HG03280 (cell line): ENCODE results near the gene CAPRIN1.

Experiments used
- ATAC-seq: cut with Tn5 transposase; IDR thresholded peaks from one replicate; pipeline ENCODE4 v1.9.1; 2021; ENCODE audit warnings: mild to moderate bottlenecking, moderate library complexity; ENCODE audit not compliant: unreplicated experiment

Gene CAPRIN1, protein sequence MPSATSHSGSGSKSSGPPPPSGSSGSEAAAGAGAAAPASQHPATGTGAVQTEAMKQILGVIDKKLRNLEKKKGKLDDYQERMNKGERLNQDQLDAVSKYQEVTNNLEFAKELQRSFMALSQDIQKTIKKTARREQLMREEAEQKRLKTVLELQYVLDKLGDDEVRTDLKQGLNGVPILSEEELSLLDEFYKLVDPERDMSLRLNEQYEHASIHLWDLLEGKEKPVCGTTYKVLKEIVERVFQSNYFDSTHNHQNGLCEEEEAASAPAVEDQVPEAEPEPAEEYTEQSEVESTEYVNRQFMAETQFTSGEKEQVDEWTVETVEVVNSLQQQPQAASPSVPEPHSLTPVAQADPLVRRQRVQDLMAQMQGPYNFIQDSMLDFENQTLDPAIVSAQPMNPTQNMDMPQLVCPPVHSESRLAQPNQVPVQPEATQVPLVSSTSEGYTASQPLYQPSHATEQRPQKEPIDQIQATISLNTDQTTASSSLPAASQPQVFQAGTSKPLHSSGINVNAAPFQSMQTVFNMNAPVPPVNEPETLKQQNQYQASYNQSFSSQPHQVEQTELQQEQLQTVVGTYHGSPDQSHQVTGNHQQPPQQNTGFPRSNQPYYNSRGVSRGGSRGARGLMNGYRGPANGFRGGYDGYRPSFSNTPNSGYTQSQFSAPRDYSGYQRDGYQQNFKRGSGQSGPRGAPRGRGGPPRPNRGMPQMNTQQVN

DNA sequence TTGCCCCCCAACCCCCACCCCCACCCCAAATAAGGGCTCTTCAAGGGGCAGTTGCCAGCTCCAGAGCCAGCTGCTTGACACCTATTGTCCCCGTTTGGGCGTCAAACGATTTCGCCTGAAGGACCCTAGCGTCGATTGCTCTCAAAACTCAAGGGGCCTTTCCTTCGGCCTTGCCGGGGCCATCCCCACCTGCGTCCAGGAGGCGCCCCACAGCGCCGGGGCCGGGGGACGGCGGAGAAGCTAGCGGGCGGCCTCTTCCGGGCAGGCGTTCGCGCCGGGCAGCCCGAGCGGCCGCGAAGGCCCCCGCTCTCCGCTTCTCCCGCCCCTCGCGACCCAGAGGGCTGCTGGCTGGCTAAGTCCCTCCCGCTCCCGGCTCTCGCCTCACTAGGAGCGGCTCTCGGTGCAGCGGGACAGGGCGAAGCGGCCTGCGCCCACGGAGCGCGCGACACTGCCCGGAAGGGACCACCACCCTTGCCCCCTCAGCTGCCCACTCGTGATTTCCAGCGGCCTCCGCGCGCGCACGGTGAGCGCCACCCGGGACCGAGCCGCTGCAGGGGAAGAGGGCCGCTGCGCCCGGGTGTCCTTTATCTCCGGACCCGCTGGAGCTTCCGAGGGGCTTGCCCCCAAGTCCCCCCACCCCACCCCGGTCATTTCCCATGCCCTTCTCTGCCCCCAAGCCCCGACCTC is at the start of gene CAPRIN1:
CAPRIN1 (plus strand) TSS at position 383 of the 687 bp plus-strand sequence. CDS start 690 bp downstream, outside the sequence.
- ATAC-seq, result peak; percentile 57

DNA sequence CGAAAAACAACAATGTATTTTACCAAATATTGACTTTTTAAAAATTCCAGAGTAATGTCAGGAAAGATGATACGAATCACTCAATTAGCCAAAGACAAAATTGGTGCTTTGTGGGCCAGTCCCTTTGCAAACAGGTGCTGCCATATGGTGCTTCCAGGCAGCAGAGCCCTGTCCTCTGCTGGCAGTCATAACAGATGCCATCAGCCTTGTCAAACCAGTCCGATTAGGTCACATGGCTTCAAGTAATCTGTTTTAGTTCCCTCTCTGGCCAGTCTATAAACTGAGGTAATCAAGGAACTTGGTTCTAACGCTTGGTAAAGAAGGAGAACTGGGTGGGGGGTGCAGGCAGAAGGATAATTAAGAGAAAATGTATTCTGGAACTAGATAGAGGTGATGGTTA is 49.1 kb upstream of the CAPRIN1 start:
- ATAC-seq, result no peak

DNA sequence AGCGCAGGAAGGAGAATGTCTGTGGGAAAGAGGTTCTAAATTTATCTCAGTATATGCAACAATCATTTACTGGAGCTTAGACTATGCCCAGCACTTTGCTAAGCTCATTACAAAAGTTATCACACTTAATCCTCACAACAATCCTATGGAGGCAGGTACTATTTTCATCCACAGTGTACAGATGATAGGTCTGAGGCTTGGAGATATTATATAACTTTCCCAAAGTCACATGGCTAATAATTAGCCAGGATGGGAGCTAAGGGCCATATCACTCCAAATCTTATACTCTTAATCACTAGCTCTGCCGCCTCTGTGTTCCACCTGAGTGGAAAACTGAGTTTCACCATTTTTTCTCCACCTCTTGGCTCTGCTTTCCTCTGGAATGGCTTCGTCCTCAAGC is 47.3 kb upstream of the CAPRIN1 start:
- ATAC-seq, result no peak

DNA sequence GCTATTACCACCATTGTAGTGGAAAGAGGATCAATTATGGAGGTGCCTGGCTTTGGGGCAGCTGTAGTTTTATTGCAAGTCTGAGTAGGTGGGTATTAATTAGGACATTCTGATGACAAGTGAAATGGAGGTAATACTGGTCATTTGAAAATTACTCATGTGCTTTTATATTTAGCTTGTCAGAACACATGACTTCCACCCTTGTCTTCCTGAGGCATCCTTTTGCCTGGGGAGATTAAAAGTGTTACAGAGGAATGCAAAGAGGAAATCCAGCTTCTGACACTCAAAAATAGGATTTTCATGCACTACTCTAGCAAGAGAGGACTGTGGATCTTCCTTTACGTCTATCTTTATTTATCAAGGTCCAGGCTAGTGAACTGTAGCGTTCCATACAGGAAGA is 44.7 kb upstream of the CAPRIN1 start:
- ATAC-seq, result no peak

DNA sequence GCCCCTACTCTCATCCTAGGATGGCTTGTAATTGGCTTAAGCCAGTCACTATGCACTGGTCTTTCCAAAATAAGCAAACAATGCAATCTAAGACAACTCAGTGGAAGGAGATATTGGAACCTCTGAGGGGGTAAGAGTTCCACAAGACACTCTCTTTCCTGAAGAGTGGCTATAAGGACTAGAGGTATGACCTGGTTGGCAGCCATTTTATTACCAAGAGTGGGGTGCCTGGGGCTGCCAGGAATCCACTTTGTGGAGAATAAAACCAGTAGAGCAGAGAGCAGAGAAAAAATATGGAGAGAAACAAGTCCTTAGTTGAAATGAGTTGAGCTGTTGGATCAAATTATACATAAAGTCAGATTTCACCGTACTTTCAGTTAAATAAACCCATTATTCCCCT is 38.8 kb upstream of the CAPRIN1 start:
- no peak for ATAC-seq

DNA sequence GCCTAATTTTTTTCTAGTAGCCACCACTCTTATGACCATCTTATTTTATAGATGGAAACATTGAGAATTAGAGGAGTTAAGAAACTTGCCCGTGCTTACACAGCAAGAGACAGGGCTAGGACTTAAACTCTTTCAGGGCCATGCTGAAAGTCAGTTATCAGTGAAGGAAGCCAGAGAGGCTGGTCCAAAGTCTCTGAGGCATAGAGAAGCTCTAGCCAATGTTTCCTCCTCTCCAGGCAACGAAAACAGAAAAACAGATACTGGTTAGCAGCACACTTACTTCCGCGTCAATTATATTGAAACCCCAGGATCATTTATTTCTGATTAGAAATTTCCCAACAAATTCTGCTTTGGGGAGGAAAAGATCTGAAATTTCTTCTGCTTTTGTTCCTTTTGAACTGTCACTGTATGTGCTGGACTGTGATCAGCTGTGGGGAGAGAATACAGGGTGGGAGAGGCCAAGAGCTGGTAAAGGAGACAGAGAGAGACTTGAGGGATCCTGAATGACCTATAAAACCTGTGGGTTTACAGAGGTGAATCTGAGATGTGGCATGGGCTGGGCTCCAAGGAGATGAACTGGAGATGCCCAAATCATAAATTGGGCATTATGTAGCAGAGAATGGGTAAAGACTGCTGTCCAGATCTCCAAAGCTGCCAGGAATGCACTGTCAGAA is 37.5 kb upstream of the CAPRIN1 start:
- no peak for ATAC-seq

DNA sequence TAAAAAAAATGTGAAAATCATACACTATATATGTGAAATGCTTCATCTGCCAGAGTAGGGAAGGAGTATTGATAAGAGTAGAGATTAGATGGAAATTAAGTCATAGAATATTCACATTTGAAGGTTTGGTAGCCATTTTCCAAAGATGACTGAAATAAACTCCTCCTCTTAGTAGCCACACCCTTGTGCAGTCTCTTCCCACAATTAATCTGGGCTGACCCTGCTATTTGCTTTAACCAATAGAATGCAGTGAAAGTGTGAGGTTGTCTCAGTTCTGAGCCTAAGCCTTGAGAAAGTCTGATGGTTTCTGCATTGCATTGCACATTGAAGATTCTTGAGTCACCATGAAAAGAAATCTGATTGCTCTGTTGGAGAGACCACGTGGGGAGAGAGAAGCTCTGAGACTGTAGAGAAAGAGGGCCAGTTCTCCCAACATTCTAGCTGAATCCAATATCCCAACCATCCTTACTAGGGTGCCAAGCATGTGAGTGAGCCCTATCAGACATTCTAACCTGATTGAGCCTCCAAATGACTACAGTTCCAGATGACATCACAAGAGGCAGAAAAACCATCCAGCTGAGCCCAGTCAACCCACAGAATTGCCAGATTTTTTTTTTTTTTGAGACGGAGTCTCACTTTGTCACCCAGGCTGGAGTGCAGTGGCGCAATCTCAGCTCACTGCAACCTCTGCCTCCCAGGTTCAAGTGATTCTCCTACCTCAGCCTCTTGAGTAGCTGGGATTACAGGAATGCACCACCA is 29.4 kb upstream of the CAPRIN1 start:
- no peak for ATAC-seq

DNA sequence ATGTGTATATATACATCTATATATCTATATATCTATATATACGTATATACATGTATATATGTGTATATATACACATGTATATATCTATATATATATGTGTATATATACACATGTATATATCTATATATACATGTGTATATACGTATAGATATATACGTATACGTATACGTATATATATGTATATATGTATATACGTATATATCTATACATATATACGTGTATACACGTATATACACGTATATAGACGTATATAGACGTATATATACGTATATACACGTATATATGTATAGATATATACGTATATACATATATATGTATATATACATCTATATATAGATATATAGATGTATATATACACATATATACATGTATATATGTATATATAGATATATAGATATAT is 25.1 kb upstream of the CAPRIN1 start:
- ATAC-seq, result no peak

DNA sequence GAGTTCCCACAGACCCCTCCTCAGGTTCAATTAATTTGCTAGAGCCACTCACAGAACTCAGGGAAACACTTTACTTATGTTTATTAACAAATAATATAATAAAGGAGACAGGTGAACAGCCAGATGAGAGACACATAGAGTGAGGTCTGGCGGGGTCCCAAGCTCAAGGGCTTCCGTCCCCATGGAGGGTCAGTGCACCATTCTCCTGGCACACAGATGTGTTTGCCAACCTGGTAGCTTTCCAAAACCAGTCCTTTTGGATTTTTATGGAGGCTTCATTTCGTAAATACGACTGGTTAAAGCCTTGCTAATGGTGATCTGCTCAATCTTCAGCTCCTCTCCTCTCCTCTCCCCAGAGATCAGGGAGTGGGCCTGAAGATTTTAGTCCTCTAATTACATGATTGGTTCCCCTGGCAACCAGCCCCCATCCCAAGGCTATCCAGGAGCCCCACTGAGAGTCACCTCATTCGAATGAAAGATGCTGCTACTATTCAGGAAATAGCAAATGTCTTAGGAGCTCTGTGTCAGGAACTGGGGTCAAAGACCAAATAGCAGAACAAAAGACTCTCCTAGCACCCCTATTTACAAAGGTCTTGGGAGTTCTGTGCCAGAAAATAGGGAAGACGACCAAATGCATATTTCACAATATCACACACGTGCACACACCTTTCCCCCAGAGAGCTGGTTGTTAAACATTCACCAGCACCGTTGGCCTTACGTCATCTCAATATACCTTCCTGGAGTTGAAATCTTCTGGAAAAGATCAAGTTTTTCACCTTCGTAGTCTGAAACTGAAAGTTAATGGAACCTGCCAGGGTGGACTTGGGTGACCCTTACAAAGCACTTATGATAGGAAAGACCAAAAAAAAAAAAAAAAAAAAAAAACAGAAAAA is 23.8 kb upstream of the CAPRIN1 start:
- no peak for ATAC-seq

DNA sequence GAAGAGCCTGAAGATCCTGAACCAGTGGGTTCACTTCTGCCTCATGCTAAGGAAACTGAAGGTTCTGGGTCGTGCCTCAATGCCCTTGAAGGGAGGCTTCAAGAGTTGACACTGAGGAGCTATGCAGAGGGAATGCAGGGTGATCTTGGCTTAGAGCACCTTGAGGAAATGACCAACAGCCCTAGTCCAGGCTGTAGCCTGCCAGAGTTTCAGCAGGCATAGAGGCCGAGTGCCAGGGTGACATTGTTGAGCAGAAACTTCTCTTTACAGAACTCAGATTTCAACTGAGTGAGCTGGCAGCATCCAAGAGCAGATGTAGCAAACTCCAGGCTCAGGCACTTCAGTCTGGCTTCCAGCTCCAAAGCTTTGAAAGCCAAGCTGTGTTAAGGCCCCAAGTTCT is 23.1 kb upstream of the CAPRIN1 start:
- ATAC-seq, result no peak

DNA sequence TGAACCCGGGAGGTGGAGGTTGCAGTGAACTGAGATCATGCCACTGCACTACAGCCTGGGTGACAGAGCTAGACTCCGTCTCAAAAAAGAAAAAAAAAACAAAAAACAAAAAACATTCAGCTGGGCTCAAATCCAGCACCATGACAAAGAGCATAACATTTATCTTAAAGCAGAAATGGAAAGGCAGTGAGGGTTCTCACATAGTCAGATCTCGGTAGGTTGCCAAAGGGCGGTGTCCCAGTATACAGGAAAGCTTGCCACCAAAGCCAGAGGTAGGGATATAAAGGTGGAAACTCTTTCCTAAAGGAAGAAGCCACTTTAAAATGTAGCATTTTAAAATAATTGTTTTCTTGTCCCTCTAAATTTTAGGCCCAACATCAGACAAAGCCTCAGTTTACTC is 22.4 kb upstream of the CAPRIN1 start:
- no peak for ATAC-seq

DNA sequence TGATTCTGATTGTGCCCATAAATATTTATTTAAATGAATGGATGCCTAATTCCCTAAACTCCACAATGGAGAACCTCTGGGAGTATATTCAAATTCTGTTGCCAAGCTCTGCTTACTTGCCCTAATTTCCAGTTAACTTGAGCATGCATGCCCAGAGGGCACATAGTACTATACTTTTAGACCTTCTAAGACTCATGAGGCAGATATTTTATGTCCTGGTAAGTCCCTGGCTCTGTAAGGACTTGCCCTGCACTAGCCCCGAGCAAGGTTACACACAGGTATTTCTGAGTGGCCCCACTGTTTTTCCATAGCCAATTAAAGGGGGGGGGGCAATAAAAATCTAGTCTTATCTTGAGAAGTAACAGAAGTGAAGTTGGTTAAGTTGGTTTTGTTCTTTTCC is 21.1 kb upstream of the CAPRIN1 start:
- no peak for ATAC-seq

DNA sequence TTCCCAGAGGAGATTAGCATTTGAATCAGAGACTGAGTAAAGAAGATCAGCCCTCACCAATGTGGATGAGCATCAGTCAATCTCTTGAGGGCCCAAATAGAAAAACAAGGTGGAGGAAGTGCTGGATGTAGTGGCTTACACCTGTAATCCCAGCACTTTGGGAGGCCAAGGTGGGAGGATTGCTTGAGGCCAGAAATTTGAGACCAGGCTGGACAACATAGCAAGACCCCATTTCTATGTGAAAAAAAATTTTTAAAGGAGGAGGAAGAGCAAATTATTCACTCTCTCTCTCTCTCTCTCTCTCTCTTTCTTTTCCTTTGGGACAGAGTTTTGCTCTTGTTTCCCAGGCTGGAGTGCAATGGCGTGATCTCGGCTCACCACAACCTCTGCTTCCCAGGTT is 18.1 kb upstream of the CAPRIN1 start:
- ATAC-seq, result no peak

DNA sequence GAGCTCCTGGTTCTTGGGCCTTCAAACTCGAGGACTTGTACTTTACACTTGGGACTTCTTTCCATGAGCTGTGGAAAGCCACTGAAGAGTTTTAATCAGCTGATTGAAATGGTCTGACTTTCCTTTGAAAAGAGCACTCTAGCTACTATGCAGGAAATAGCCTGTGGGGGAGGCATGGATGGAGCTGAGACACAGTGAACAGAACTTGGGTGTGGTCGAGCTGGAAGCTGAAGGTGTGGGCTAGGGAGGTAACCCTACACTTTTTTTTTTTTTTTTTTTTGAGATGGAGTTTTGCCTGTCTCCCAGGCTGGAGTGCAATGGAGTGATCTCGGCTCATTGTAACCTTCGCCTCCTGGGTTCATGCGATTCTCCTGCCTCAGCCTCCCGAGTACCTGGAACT is 17.5 kb upstream of the CAPRIN1 start:
- no peak for ATAC-seq

DNA sequence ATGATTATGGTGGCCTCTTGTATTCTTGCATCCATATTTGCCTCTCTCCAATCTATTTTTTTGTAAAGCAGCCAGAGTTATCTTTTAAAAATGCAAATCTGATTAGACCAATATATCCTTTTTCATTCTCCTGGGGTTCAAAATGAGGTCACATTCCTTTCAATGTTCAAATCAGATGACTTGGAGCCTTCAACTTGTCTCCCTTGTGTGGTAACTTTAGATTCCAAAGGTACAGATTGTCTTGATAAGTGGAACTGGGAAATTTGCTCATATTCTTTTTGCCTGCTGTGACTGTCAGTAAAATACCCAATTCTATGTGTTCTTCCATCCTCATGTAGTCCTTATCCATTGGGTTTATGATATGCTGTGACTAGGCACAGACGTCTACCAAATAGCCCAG is 15.1 kb upstream of the CAPRIN1 start:
- no peak for ATAC-seq

DNA sequence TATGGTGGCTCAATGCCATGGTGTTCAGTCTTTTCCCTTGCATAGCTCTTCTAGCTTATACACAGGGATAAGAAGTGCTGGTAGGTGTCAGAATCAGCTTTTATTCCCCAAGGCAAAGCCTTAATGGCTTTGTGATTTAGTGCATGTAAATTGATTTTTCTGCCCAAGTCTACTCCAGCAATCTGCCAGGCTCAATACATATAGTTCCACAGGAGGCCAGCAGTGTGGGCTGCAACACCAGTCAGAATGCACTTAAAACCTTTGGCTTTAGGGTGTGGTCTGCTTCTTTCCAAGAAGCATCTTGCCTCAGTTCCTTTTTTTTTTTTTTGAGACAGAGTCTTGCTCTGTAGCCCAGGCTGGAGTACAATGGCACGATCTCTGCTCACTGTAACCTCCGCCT is 14.5 kb upstream of the CAPRIN1 start:
- no peak for ATAC-seq

DNA sequence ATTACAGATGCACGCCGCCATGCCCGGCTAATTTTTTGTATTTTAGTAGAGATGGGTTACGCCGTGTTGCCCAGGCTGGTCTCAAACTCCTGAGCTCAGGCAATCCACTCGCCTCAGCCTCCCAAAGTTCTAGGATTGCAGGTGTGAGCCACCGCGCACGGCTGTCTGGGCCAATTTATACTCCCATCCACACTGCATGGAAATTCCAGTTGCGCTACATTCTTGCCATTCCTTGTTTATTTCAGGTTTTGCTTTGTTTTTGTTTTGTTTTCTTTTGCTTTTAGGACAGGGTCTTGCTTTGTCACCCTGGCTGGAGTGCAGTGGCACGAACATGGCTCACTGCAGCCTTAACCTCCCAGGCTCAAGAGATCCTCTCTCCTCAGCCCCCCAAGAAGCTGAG is 11.0 kb upstream of the CAPRIN1 start:
- no peak for ATAC-seq

DNA sequence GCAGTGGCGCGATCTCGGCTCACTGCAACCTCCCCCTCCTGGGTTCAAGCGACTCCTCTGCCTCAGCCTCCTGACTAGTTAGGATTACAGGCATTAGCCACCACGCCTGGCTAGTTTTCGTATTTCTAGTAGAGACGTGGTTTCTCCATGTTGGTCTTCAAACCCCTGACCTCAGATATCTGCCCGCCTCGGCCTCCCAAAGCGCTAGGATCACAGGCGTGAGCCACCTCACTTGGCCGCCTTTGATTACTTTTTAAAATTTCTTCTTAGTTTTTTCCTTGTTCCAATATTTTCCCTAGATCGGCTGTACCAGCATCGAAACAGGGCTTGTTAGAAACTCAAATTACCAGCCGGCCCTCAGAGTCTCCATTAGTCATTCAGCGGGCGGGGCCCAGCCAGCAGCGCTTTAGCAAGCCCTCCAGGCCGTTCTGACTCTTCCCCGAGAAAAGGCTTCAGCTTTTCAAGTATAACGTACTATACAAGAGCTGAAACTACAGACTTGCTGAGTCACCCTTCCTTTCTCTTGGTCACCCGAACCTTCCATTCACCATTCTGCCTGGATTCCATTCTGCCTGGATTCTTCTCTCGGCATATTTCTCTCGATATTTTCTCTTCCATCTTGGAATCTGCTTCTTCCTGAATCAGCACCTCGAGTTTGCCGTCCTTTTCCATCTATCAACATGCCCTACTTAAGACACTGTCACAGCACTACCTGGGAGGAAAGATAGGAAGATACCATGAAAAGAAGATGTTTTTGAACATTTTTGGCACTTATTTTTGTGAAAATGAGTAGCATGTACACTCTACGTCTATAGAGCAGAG is 6.7 kb upstream of the CAPRIN1 start:
- ATAC-seq, result no peak

DNA sequence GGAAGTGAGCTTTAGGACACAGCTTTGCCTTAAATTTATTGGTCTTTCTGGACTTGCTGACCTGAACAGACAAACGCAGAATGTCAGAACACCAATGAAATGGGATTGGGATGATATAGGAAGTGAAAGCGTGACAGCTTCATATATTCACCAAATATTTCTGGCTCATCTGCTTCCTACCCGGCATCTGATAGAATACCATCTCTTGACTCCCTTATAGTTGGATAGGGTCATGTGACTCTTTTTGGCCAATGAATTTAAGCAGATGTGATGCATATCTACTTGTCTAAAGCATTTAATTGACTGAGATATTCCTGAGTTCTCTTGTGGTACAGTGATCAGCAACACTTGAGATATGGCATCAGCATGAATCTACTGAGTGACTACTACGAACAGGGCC is 2.5 kb upstream of the CAPRIN1 start:
- ATAC-seq, result no peak
